Liver (tissue), 3 donors: ENCODE results near the gene NPPB.

Experiments
- ATF3 ChIP-seq: IDR thresholded peaks from 2 replicates; pipeline ENCODE4 v1.6.1; 2016; ENCODE audit warnings: antibody characterized with exemption
- EGR1 ChIP-seq, 2 donors: IDR thresholded peaks; 2 replicates each; pipeline ENCODE4 v1.6.1; 2016 to 2018; ENCODE audit warnings: antibody characterized with exemption in 2 of 2, low read depth in 2 of 2
- GABPA ChIP-seq, 2 donors: IDR thresholded peaks in 1 of 2; conservative IDR thresholded peaks in 1 of 2; 2 replicates each; pipeline ENCODE4 v1.6.1; 2016; ENCODE audit warnings: antibody characterized with exemption in 2 of 2, mild to moderate bottlenecking in 1 of 2, moderate library complexity in 1 of 2
- HNF4A ChIP-seq, 2 donors: conservative IDR thresholded peaks; 2 replicates each; pipeline ENCODE4 v1.6.1; 2016; ENCODE audit warnings: antibody characterized with exemption in 2 of 2, mild to moderate bottlenecking in 2 of 2
- JUND ChIP-seq, 2 donors: IDR thresholded peaks; 2 replicates each; pipeline ENCODE4 v1.6.1; 2016; ENCODE audit warnings: antibody characterized with exemption in 2 of 2
- RAD21 ChIP-seq, 2 donors: IDR thresholded peaks; 2 replicates each; pipeline ENCODE4 v1.6.1; 2016; ENCODE audit warnings: antibody characterized with exemption in 2 of 2, mild to moderate bottlenecking in 2 of 2
- REST ChIP-seq: IDR thresholded peaks from 2 replicates; pipeline ENCODE4 v1.6.1; 2016; ENCODE audit warnings: antibody characterized with exemption, mild to moderate bottlenecking
- RXRA ChIP-seq, 2 donors: IDR thresholded peaks; 2 replicates each; pipeline ENCODE4 v1.6.1; 2017 to 2018; ENCODE audit warnings: antibody characterized with exemption in 2 of 2, mild to moderate bottlenecking in 1 of 2
- TAF1 ChIP-seq: conservative IDR thresholded peaks from 2 replicates; pipeline ENCODE4 v1.6.1; 2016; ENCODE audit warnings: antibody characterized with exemption, mild to moderate bottlenecking
- YY1 ChIP-seq: IDR thresholded peaks from 2 replicates; pipeline ENCODE4 v1.6.1; 2016; ENCODE audit warnings: antibody characterized with exemption, mild to moderate bottlenecking
- ZBTB33 ChIP-seq: IDR thresholded peaks from 2 replicates; pipeline ENCODE4 v1.6.1; 2016; ENCODE audit warnings: antibody characterized with exemption
- TF ChIP-seq, protein P1 (sequence below): fragments of 150-350 bp; IDR thresholded peaks from 2 replicates; pipeline ENCODE4 v1.5.1; 2017; ENCODE audit warnings: improper control_type of control experiment, low read depth, low read length; ENCODE audit not compliant: missing input control
- TF ChIP-seq, protein P2 (sequence below): IDR thresholded peaks from 2 replicates; pipeline ENCODE4 v1.6.1; 2016; ENCODE audit warnings: antibody characterized with exemption
- donor health status: healthy.
- donor health status: healthy.

- TF ChIP-seq YY1 (no peak), GABPA (IDR thresholded peaks at IDR 0.05 in 1 of 2, conservative IDR thresholded peaks at IDR 0.05 in 1 of 2) (no peak), EGR1 (IDR thresholded peaks at IDR 0.05; ENCODE audit: low read depth in 2 of 2) (no peak), RAD21 (IDR thresholded peaks at IDR 0.05) (no peak), REST (no peak), TAF1 (no peak), JUND (IDR thresholded peaks at IDR 0.05) (no peak), ATF3 (no peak), RXRA (IDR thresholded peaks at IDR 0.05) (no peak), ZBTB33 (no peak), HNF4A (conservative IDR thresholded peaks at IDR 0.05) (no peak)
- TF ChIP-seq, protein P1, sequence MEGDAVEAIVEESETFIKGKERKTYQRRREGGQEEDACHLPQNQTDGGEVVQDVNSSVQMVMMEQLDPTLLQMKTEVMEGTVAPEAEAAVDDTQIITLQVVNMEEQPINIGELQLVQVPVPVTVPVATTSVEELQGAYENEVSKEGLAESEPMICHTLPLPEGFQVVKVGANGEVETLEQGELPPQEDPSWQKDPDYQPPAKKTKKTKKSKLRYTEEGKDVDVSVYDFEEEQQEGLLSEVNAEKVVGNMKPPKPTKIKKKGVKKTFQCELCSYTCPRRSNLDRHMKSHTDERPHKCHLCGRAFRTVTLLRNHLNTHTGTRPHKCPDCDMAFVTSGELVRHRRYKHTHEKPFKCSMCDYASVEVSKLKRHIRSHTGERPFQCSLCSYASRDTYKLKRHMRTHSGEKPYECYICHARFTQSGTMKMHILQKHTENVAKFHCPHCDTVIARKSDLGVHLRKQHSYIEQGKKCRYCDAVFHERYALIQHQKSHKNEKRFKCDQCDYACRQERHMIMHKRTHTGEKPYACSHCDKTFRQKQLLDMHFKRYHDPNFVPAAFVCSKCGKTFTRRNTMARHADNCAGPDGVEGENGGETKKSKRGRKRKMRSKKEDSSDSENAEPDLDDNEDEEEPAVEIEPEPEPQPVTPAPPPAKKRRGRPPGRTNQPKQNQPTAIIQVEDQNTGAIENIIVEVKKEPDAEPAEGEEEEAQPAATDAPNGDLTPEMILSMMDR = no peak
- TF ChIP-seq, protein P2, sequence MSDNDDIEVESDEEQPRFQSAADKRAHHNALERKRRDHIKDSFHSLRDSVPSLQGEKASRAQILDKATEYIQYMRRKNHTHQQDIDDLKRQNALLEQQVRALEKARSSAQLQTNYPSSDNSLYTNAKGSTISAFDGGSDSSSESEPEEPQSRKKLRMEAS = no peak
Measured at GRCh38 chr1:11817192-11817591, 41.6 kb downstream of the NPPB start.
